ENCODE results near the gene OPA1. TPM values are rescaled to one million over a fixed set of nuclear protein-coding genes. Genes with fewer than 3 reads are reported as not detected.

Gene OPA1
- total RNA-seq, 1 experiment from 2014 or later, result 75.4 TPM

GRCh38 chr3:193594946-193595689, 2.1 kb downstream of the OPA1 start:
- Histone ChIP-seq H3K4me2 (ENCODE audit: insufficient read depth, insufficient read length, low read length) (no peak overlapping the region), H2BK15ac (ENCODE audit: low read depth, low read length) (no peak overlapping the region), H2BK20ac (ENCODE audit: low read depth, low read length, poor library complexity, severe bottlenecking) (no peak overlapping the region), H2AFZ (ENCODE audit: low read length) (no peak overlapping the region), H4K8ac (replicated peaks; ENCODE audit: insufficient read length, low read depth, low read length) (no peak overlapping the region), H3K27me3 (ENCODE audit: insufficient read depth, low read length) (no peaks in the 10 kb centered on the region), H3K9me3 (ENCODE audit: control insufficient read depth, low read depth, low read length) (no peaks in the 10 kb centered on the region), H3K23me2 (ENCODE audit: insufficient read length, low read depth, low read length, poor library complexity, severe bottlenecking) (peaks cover 6% of the 10 kb centered on the region), H3K4ac (ENCODE audit: low read depth, low read length) (no peak overlapping the region), H3K14ac (ENCODE audit: insufficient read depth, low read length) (no peak overlapping the region), H2BK5ac (ENCODE audit: insufficient read length, low read length) (no peak overlapping the region), H4K5ac (ENCODE audit: insufficient read length, low read depth, low read length) (no peak overlapping the region), H4K20me1 (ENCODE audit: control insufficient read depth, insufficient read depth, insufficient read length) (no peaks in the 10 kb centered on the region), H2AK5ac (ENCODE audit: insufficient read length, low read length) (no peak overlapping the region), H3K9ac (ENCODE audit: extremely low read depth, insufficient read length, low read length) (no peak overlapping the region), H3T11ph (ENCODE audit: low read length) (no peak overlapping the region), H2BK12ac (ENCODE audit: insufficient read length, low read depth, low read length) (no peak overlapping the region), H3K23ac (ENCODE audit: insufficient read length, low read depth, low read length) (no peak overlapping the region), H3K79me2 (ENCODE audit: insufficient read depth, low read length) (peaks cover 14% of the 10 kb centered on the region; the same call in 1 of the 2 replicates), H3K56ac (ENCODE audit: insufficient read length, low read depth, low read length) (no peak overlapping the region), H4K91ac (ENCODE audit: insufficient read length, low read depth, low read length) (no peak overlapping the region), H2BK120ac (ENCODE audit: low read depth, low read length, poor library complexity, severe bottlenecking) (no peak overlapping the region), H3K79me1 (ENCODE audit: insufficient read depth, low read depth, low read length, poor library complexity, severe bottlenecking) (no peaks in the 10 kb centered on the region), H3K27ac (ENCODE audit: insufficient read length, low read depth, low read length) (no peak overlapping the region), H3K4me1 (ENCODE audit: insufficient read depth, low read length) (no peaks in the 10 kb centered on the region), H3K18ac (ENCODE audit: insufficient read length, low read depth, low read length) (no peak overlapping the region)
- Mint-ChIP-seq H3K9me3 (no peaks in the 10 kb centered on the region; a peak in 2 of 5 replicates), H3K4me1 (peaks cover 25 to 31% of the 10 kb centered on the region in 2 experiments), H3K27ac (peak overlapping the region in 2 of 3 experiments; percentile 35 to 63; a peak in 3 of 7 replicates), H3K36me3 (ENCODE audit: insufficient read depth in 1 of 3, low read depth in 3 of 3) (peaks cover 8 to 23% (median 8%) of the 10 kb centered on the region in 3 experiments; a peak in 6 of 7 replicates), H3K4me3 (peak overlapping the region; percentile 94 to 95), H3K27me3 (ENCODE audit: low read depth) (peaks cover 10% of the 10 kb centered on the region)
- no peak for DNase-seq
- no CpG with 5 or more reads among the region's 1 CpG for WGBS (ENCODE audit: extremely low coverage, insufficient read length, low lambda C conversion rate)
- TF ChIP-seq CTCF (conservative IDR thresholded peaks at IDR 0.05), result no peak
